ENCODE results near the gene P2RX2. TPM values are rescaled to one million over a fixed set of nuclear protein-coding genes. Genes with fewer than 3 reads are reported as not detected.

The P2RX2 gene
- total RNA-seq, 1 experiment from 2014 or later, result not detected

DNA sequence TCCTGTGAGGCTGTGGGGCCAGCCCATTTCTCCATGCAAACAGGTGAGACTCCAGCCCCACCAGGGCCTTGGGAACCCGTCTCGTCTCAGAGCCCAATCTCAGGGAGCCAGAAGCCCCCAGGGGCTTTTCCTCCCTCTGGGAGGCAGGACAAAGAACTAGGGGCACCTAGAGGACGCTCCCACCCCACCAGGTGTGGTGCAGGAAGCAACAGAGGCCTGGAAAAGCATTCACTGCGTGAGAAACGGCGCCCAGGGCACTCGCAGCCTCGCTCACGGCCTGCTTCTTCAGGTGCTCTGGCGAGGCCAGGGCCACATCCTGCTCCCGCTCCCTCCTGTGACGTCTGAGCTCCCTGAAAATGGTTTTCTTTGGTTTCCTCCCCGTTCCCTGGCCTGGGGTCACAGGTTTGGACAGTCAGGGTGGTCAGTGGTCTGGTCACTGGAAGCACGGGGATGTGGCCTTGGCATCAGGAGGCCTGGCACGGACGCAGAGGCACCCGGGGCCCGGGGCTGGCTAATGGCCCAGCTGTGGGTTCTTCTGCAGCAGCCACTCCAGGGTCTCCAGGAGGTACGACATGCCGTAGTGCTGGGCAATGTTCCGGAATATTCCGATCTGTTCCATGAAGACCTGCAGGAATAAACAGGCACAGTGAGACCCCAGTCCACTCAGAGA, 5.7 kb downstream of the P2RX2 start:
- no peak for DNase-seq (ENCODE audit: low read depth, low spot score)

GRCh38 chr12:132624910-132625630, 6.5 kb downstream of the P2RX2 start:
- DNase-seq (ENCODE audit: low read depth, low spot score), result no peak
- in situ Hi-C loops (cut with HindIII; ENCODE audit: low pct_unique_long_range_greater_than_20kb, low sequenced_read_pairs), result no loop called here

More for the DNA sequence above, 5.7 kb downstream of the P2RX2 start:
- in situ Hi-C loops (cut with HindIII; ENCODE audit: low pct_unique_long_range_greater_than_20kb, low sequenced_read_pairs), result no loop called here

DNA sequence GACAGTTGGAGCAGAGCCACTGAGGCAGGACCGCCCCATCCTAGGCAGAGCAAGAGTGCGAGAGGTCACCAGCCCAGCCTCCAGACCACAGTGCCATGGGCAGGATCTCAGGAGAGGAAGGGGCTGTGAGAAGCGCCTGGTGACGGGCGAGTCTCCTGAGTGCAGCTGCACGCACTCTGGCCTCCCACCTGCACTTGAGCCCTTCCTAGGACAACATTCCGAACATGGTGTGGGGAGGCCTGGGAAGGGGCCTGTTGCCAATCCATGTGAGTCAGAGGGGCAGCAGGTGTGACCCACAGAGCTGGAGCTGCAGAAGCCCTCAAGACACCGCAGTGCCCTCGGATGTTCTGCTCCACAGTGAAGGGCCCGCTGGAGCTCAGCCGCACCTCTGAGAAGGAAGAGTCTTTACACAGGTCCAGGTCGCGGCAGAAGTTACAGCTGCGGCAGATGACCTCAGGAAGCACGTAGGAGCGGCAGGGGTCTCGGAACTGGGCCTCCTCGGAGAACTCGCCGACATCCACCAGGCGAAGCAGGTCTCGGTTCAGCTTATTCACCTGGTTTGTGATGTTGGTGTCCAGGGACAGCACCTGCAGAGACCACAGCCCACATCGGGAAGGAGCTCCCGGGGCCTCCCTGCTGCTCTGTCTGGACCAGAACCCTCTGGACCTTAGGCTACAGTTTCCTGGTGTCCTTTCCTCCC, 7.3 kb downstream of the P2RX2 start:
- in situ Hi-C loops (cut with HindIII; ENCODE audit: low pct_unique_long_range_greater_than_20kb, low sequenced_read_pairs), result no loop called here
- no peak for DNase-seq (ENCODE audit: low read depth, low spot score)

DNA sequence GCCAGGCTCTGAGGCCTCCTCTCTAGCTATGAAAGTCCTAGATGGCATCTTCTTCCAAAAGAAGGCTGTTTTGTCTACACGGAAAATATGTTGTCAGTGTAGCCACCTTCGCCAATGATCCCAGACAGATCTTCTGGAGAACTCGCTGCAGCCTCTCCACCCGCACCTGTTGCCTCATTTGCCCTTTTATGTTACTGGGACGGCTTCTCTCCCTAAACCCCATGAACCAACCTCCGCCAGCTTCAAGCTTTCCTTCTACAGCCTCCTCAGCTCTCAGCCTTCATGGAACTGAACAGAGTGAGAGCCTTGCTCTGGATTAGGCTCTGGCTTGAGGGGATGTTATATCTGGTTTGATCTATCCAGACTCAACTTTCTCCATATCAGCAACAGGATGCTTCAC, 10.8 kb downstream of the P2RX2 start:
- in situ Hi-C loops (cut with HindIII; ENCODE audit: low pct_unique_long_range_greater_than_20kb, low sequenced_read_pairs), result no loop called here
- DNase-seq (ENCODE audit: low read depth, low spot score), result no peak

- no peak for DNase-seq (ENCODE audit: low read depth, low spot score)
- in situ Hi-C loops (cut with HindIII; ENCODE audit: low pct_unique_long_range_greater_than_20kb, low sequenced_read_pairs), result no loop called here
These were observed 12.1 kb downstream of the P2RX2 start for GRCh38 chr12:132630672-132631071.

- in situ Hi-C loops (cut with HindIII; ENCODE audit: low pct_unique_long_range_greater_than_20kb, low sequenced_read_pairs), result no loop called here
- no peak for DNase-seq (ENCODE audit: low read depth, low spot score)
These were observed 13.1 kb downstream of the P2RX2 start for GRCh38 chr12:132631666-132632065.

DNA sequence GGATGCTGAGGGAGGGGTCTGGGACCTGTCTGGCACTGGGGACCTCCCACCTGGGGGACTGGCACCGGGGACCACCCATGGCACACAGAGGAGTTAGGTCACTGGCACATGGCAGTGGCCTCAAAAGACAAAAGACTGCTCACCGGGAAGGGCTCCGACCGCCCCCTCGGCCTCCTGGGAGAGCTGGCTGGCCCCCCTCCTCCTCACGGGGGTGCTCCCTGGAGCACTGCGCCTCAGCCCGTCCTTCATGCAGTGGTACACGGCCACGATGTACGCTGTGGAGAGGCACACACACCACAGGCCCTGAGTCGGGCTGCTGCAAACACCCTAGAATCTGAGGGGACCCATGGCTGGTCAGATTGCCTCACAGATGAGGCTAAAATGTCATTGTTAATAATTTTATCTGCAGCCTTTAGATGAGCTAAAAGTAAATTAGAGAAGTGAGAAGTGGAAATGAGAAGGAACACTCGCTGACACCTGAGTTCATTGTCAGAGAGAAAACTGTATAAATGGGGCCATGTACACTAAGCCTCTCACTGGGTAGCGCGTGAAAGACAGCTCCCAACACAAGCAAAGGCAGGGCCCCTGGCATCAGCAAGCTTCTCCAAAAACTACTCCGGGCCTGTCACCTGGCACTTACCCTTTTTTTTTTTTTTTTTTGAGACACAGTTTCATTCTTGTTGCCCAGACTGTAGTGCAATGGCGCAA, 14.1 kb downstream of the P2RX2 start:
- DNase-seq (ENCODE audit: low read depth, low spot score), result no peak
- in situ Hi-C loops (cut with HindIII; ENCODE audit: low pct_unique_long_range_greater_than_20kb, low sequenced_read_pairs), result no loop called here

- no peak for DNase-seq (ENCODE audit: low read depth, low spot score)
- in situ Hi-C loops (cut with HindIII; ENCODE audit: low pct_unique_long_range_greater_than_20kb, low sequenced_read_pairs), result no loop called here
These were observed 14.8 kb downstream of the P2RX2 start for GRCh38 chr12:132633398-132633797.

- in situ Hi-C loops (cut with HindIII; ENCODE audit: low pct_unique_long_range_greater_than_20kb, low sequenced_read_pairs), result no loop called here
- no peak for DNase-seq (ENCODE audit: low read depth, low spot score)
These were observed 15.3 kb downstream of the P2RX2 start for GRCh38 chr12:132633901-132634300.

DNA sequence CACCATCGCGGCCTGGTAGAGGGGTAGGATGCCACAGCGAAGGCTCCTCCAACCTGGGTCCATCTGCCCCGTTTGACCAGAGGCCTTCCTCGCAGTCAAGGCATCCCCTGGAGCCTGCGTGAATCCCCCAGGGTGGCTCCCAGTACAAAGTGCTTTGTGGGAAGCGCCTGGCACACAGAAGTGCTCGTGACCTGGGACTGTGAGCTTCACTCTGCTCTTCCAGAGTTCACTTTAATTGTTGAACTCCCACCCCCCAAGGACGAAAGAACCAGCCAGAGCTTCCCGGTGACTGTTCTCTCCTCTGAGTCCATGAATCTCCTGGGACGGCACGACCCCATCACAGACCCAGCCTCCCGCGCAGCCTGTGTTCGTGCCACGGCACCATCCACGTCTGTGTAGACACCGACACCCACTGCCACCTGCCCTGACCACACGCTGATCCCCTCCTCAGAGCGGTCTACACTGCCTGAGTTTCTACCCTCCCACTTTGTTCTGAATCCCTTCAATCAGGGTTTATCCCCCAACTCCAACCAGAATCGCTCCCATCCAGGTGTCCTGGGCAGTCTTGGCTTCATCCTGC, 15.9 kb downstream of the P2RX2 start:
- no peak for DNase-seq (ENCODE audit: low read depth, low spot score)
- in situ Hi-C loops (cut with HindIII; ENCODE audit: low pct_unique_long_range_greater_than_20kb, low sequenced_read_pairs), result no loop called here

DNA sequence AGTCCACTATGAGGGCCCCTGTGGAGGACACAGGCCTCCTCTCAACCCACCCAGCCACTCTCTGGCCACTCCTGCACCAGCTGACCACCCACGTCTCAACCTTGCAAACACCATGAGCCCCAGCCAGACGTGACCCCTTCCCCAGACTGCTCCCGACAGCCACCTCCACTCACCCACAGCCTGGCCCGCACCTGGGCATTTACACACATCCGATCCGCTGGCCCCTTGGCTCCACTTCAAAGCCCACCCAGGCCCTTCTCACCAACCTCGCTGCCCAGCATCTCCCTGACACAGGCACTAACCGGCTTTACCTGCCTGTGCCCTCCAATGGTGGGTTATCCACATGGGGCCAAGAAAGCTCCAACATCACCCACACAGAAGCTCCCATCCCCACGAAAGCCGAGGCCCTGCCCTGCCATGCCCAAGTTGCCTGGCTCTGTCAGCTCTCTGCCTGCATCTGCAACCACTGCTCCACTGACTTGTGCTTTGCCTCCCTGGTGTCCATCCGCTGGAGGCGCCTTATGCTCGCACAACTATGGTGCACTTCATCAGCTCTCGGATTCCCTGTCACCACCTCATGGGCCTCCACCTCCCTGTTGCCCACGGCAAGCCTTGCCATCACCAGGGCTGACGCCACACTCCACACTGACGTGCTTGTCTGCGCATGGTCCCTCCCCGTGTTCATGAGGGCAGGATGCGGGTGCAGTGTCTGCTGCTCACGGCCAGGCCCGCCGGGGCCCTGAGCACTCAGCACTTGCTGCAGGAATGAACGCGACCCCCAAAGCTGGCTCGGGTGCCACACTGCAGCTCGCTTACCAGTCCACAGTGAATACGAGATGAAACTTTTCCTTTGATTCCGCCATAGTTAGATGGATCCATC, 16.7 kb downstream of the P2RX2 start:
- no peak for DNase-seq (ENCODE audit: low read depth, low spot score)

GRCh38 chr12:132637811-132638210, 19.2 kb downstream of the P2RX2 start:
- DNase-seq (ENCODE audit: low read depth, low spot score), result no peak
- in situ Hi-C loops (cut with HindIII; ENCODE audit: low pct_unique_long_range_greater_than_20kb, low sequenced_read_pairs), result no loop called here

More for the DNA sequence above, 16.7 kb downstream of the P2RX2 start:
- in situ Hi-C loops (cut with HindIII; ENCODE audit: low pct_unique_long_range_greater_than_20kb, low sequenced_read_pairs), result no loop called here

GRCh38 chr12:132638541-132639408, 20.2 kb downstream of the P2RX2 start:
- in situ Hi-C loops (cut with HindIII; ENCODE audit: low pct_unique_long_range_greater_than_20kb, low sequenced_read_pairs), result no loop called here
- DNase-seq (ENCODE audit: low read depth, low spot score), result peak; percentile 78

DNA sequence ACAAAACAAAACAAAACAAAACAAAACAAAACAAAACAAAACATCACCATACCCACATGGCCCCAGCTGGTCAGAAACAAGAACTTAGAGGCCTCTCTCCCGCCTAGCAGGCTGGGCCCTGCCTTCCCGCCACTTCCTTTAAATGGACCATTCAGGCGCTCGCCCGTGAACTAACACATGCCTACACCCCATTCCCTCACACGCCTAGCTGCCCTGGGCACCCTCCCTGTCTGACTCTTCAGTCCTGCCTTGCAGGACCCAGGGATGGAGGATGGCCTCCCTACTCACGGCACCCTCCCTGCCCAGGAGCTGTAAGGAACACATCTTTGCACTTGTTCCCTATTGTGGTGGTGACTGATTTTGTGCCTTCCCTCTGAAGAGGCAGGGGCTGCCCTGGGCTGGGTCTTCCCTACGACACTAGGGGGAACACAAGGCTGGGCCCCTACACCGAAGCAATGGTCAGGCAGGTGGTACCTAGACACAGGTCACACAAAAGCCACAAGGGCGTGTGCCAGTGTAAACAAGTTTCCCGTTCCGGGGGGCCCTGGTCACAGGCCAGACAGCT, 21.5 kb downstream of the P2RX2 start:
- DNase-seq (ENCODE audit: low read depth, low spot score), result no peak
- in situ Hi-C loops (cut with HindIII; ENCODE audit: low pct_unique_long_range_greater_than_20kb, low sequenced_read_pairs), result no loop called here

DNA sequence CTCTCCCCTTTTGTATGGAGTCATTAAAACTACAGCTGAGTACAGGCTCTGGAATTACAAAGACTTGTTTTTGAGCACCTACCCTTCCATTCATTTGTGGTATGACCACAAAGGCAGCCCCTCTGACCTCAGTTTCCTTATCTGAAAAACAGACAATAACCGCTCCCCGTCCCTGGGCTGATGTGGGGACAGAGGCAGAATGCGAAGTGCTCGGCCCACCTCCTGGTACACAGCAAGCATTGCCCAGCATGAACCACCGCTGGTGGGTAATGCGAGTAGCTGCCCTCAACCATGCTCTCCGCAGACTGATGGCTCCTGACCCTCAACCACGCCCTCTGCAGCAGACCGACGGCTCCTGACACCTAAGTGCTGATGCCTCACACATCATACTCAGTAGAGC, 22.4 kb downstream of the P2RX2 start:
- in situ Hi-C loops (cut with HindIII; ENCODE audit: low pct_unique_long_range_greater_than_20kb, low sequenced_read_pairs), result no loop called here
- no peak for DNase-seq (ENCODE audit: low read depth, low spot score)
